Prostate gland (tissue), 2 donors: ENCODE data around the gene HACL1.

Experiments
- CTCF ChIP-seq, 4 experiments: fragments of 200-600 bp in 2 of 4; fragments of 450-650 bp in 2 of 4; sonication (generic) in 2 of 4; IDR thresholded peaks; 1 replicate in 3 of 4; 2 replicates in 1 of 4; pipeline ENCODE4 v1.5.1; 2016 to 2019; ENCODE audit warnings: antibody characterized with exemption in 4 of 4, mild to moderate bottlenecking in 2 of 4, moderate library complexity in 2 of 4
- POLR2A ChIP-seq: fragments of 450-650 bp; IDR thresholded peaks from one replicate; pipeline ENCODE4 v1.6.1; 2016; ENCODE audit warnings: antibody characterized with exemption, mild to moderate bottlenecking

GRCh38 chr3:15645740-15646501, 44.6 kb upstream of the HACL1 start:
- TF ChIP-seq CTCF (IDR thresholded peaks at IDR 0.05): no peak
- TF ChIP-seq POLR2A: no peak
